GM19438 (cell line): ENCODE data around the gene MYL10.
"Not testable (repeated sequence)": the region's sequence is repeated elsewhere in the genome, so short reads cannot be mapped to it uniquely, and the experiment has no call there.

Experiments used
- ATAC-seq: cut with Tn5 transposase; IDR thresholded peaks from one replicate; pipeline ENCODE4 v1.9.1; 2021; ENCODE audit warnings: low read depth; ENCODE audit not compliant: unreplicated experiment

MYL10 gene

DNA sequence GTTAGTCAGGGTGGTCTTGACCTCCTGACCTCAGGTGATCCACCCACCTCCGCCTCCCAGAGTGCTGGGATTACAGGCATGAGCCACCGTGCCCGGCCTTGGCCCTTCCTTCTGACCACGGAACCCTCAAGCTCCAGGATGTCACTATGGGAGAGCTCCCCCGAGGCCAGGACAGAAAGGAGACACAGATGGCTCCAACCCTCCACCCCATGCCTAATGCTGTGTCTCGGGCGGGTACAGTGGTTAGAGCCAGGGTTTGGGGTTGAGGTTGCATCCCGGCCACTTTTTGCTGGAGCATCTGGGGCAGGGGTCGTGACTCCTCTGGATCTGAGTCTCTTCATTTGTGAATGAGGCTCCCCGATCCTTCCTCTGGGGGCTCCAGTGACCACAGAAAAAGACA is 8.1 kb downstream of the MYL10 start:
- no peak for ATAC-seq

- ATAC-seq = no peak
Observed at GRCh38 chr7:101620395-101620794, 8.7 kb downstream of the MYL10 start.

DNA sequence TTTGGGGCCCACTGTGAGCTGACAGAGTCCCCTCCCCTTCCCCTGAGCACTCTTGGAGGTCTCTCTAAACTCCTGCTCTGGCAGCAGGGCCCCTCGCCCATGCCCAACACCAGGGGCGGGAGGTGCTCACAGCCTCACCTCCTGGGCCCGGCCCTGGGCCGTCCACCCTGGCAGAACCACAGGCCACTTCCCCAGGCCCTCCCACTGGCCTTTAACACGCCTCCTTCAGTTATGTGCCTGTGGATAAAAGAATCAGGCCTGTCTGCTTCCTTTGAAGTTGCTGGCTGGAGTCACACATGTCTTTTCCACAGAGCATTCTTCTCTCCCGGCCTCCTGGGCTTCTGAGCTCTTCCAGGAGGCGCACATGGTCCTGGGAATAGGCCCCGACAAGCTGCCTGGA is 10.2 kb downstream of the MYL10 start:
- no peak for ATAC-seq

DNA sequence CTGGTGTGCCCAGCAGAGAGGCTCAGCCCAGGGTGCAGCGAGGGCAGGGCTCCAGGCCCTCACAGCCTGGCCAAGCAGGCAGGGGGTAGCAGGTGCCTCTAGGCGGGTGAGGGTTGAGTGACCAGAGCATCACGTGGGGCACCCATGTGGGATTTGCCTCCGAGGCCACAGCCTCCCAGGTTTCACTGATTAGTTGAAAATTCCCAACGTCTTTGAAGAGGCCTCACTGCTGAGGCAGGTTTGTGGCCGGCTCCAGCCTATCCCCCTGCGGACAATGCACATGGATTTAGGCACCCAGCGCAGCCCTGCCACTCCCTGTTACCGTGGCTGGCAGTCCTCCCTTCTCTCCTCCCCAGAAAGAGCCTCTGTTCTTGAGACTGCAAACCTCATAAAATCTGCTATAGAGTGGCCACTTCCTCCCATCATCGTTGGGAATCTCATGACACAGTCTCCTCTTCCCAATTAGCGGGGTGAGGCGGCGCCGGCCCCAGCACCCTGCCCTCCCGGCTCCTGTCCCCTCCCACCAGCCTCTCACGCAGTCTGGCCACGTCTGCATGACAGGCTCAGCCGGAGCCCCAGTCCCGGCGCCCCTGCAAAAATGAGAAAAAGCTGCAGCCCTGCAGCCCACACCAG is 10.8 kb downstream of the MYL10 start:
- ATAC-seq = no peak

GRCh38 chr7:101617451-101618206 is 11.5 kb downstream of the MYL10 start:
- ATAC-seq = no peak

- ATAC-seq = no peak
Observed at GRCh38 chr7:101615446-101615845, 13.7 kb downstream of the MYL10 start.

GRCh38 chr7:101614939-101615302 is 14.2 kb downstream of the MYL10 start:
- ATAC-seq = no peak

GRCh38 chr7:101614098-101614938 is 14.8 kb downstream of the MYL10 start:
- no peak for ATAC-seq

- no peak for ATAC-seq
Observed at GRCh38 chr7:101612885-101613515, 16.1 kb downstream of the MYL10 start.

- no peak for ATAC-seq
Observed at GRCh38 chr7:101608772-101609713, 20.1 kb downstream of the MYL10 start.

DNA sequence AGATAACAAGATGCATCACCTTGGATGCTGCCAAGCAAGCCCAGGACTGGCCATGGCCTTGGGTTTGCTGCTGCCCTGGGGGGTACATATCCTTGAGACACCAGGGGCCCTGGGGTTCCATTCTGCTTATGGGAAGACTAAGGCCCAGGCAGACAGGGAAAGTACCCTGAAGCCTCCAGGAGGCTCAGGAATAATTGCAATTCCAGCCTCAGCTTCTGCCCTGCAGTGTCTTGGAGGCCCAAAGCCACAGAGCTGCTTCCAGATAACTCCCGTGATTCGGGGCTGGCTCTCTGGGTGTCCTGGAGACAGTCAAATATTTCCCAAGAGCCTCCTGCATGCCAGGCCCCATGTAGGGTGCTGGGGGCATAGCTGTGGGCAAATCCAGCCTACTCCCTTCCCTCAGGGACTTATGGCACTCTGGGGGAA is 22.6 kb downstream of the MYL10 start:
- ATAC-seq = no peak

DNA sequence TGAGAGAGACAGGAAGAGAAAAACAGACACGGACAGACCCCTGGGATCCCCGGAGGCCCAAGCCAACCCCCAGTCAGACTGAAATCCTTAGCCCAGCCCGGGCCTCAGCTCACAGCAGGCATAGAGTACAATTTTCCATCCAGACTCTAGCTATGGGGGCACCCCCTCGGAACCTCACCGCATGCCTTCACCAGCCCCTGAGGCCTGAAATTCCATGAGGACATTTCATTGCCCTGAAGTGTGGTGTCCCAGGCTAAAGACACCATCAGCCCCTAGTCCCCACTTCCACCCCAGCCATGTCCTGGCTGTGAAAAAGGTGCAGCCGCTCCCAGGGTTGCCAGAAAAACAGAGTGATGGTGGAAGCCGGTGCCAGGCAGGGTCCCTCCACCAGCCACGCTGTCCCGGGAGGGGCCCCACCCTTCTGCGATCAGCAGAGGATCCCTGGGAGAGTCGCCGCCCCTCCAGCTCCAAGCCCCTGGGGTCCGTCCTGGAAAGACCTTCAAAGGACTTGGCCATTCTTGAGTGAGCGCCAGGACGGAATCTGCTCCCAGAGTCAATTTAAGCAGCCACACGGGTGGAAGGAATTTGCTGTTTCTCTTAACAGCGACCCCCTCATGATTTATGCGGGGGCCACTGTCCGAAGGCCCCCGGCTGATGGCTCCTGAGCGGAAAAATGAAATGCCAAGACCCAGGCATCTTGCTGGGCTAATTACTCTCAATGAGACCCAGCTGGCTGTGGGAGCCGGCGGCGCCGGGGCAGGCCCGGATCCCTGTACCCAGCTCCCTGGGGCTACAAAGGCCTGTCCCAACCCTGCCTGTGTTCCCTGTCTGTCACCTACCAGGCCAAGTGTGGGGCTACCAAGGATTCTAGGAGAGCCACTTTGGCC is 23.2 kb downstream of the MYL10 start:
- no peak for ATAC-seq

- not testable (repeated sequence) for ATAC-seq
Observed at GRCh38 chr7:101604934-101605332, 24.2 kb downstream of the MYL10 start.

GRCh38 chr7:101604331-101604933 is 24.7 kb downstream of the MYL10 start:
- ATAC-seq = no peak

DNA sequence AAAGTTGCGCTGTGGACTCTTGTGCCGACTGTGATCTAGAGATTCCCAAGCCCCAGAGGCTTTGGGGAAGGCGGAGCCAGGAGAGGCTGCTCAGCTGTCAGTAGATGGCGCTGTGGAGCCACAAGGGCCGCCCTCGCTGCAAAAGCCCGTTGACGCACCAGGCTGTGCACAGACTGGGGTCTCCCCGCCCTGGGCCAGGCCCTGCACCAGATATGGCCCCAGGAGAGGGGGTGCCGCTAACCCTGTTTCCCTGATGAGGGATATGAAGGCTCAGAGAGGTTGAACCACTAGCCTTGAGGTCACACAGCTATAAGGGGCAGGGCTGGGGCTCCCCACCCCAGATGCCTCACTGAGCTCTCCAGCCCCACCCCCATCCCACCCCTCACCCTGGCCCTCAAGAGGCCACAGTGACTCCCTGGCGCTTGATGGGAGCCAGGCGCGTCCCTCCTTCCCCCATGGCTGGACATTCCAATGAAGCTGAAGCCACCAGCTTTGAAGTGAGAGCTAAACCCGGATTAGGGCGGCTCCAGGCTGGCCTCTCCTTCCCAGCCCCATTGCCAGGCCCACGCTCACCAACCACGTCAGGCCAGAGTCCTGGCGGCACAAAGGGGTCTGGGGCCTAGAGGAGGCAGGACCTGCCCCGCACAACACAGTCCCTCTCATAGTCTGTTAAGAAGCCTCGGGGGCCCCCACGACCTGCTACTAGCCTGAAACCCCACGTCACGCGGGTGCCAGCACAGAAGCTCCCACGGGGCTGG is 26.4 kb downstream of the MYL10 start:
- no peak for ATAC-seq

DNA sequence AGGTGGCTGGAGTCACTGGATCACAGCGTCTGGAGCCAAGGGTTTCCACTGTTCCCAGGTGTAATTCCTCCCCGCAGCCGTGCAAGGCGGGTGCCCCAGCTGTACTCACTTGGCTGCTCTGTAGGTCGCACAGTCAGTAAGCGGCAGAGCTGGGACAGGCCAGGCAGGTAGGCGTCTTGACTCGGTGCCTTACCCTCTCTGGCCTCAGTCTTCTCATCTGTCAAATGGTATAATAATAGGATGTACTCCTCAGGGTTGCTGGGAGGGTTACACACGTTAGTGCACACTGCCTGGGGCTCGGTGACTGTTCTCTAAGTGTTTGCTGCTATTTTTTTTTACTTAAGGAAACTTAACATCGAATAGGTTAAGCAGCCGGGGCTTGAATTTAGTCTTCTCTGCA is 27.0 kb downstream of the MYL10 start:
- ATAC-seq = no peak

DNA sequence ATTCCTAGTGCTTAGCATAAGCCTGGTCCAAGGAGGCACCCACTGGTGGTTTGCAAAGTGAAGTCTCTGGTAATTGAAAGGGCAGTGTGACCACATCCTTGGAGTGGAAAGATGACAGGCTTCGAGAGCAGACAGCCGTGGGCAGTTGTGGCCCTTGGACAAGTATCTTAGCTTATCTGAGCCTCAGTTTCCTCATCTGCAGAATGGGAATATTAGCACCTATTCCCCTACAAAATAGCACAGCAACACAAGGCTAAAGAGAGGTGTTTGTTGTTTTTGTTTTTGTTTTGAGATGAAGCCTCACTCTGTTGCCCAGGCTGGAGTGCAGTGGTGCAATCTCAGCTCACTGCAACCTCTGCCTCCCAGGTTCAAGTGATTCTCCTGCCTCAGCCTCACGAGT is 29.3 kb downstream of the MYL10 start:
- ATAC-seq = no peak
